ENCODE results near the gene SSBP3. TPM values are rescaled to one million over a fixed set of nuclear protein-coding genes. Genes with fewer than 3 reads are reported as not detected.

Gene SSBP3
- total RNA-seq, 1 donor from 2014 or later = 70.7 TPM

GRCh38 chr1:54364582-54364981 lies 41.6 kb downstream of the SSBP3 start:
- no peaks in the 10 kb centered on the region for H3K36me3 ChIP-seq
- H3K27ac ChIP-seq = no peak overlapping the region
- DNase-seq (ENCODE audit: extremely low spot score in 2 of 2) = no peak
- H3K9me3 ChIP-seq = no peaks in the 10 kb centered on the region
- no peak for TF ChIP-seq POLR2A (IDR thresholded peaks at IDR 0.05)
- TF ChIP-seq CTCF (IDR thresholded peaks at IDR 0.05) = no peak
- TF ChIP-seq POLR2AphosphoS5 (IDR thresholded peaks at IDR 0.05; ENCODE audit: insufficient read depth in 1 of 2, low read depth in 1 of 2) = no peak
- H3K4me3 ChIP-seq = no peak overlapping the region
- H3K27me3 ChIP-seq = no peaks in the 10 kb centered on the region
- intact Hi-C loops (cut with DNase I) = no loop called here
- peaks cover 44% of the 10 kb centered on the region for H3K4me1 ChIP-seq

DNA sequence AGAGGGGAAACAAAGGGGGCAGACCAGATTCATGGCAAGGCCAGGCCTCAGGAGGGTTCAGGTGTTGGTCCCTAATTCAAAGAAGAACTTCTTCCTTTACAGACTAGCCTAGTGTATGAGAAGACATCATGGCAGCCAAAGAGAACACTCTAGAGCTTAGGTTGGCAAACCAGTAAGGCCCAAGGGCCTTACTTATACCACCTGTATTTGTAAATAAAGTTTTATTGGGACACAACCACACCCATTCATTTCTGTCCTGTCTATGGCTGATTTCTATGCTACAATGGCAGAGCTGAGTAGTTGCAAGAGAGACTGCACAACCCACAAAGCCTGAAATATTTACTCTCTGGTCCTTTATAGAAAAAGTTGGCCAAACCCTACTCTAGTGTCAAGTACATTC lies 42.3 kb downstream of the SSBP3 start:
- no peaks in the 10 kb centered on the region for H3K36me3 ChIP-seq
- H3K4me3 ChIP-seq = no peak overlapping the region
- no peaks in the 10 kb centered on the region for H3K27me3 ChIP-seq
- intact Hi-C loops (cut with DNase I) = no loop called here
- no peaks in the 10 kb centered on the region for H3K9me3 ChIP-seq
- no peak for DNase-seq (ENCODE audit: extremely low spot score in 2 of 2)
- peaks cover 51% of the 10 kb centered on the region for H3K4me1 ChIP-seq
- no peak overlapping the region for H3K27ac ChIP-seq
- TF ChIP-seq CTCF (IDR thresholded peaks at IDR 0.05) (no peak), POLR2A (IDR thresholded peaks at IDR 0.05) (no peak), POLR2AphosphoS5 (IDR thresholded peaks at IDR 0.05; ENCODE audit: insufficient read depth in 1 of 2, low read depth in 1 of 2) (no peak)

- no peak for DNase-seq (ENCODE audit: extremely low spot score in 2 of 2)
- Histone ChIP-seq H3K36me3 (no peaks in the 10 kb centered on the region), H3K4me1 (peaks cover 61% of the 10 kb centered on the region), H3K27me3 (no peaks in the 10 kb centered on the region), H3K9me3 (no peaks in the 10 kb centered on the region), H3K4me3 (no peak overlapping the region), H3K27ac (peak overlapping the region; percentile 3)
- TF ChIP-seq POLR2A (IDR thresholded peaks at IDR 0.05) (no peak), POLR2AphosphoS5 (IDR thresholded peaks at IDR 0.05; ENCODE audit: insufficient read depth in 1 of 2, low read depth in 1 of 2) (no peak), CTCF (IDR thresholded peaks at IDR 0.05) (no peak)
- intact Hi-C loops (cut with DNase I) = no loop called here
Measured at GRCh38 chr1:54362881-54363340, 43.3 kb downstream of the SSBP3 start.

DNA sequence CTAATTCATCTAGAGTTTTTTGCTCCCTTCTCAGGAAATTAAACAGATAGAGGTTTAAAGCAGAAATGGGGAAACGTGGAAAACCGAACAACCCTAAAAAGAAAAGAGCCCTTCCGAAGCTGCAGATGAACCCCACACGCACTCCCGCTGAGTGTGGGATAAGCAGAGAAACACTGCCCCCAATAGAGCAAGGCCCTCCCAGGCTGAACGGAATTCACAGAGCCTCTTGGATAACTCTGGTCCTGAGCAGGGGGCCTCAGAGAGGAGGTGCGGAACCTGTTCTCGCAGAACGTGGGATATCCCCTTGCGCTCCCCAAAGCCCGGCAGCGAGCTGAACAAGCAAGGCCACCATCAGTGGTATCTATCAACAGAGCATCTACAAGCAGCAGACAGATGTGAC lies 44.9 kb downstream of the SSBP3 start:
- TF ChIP-seq CTCF (IDR thresholded peaks at IDR 0.05) (no peak), POLR2A (IDR thresholded peaks at IDR 0.05) (no peak), POLR2AphosphoS5 (IDR thresholded peaks at IDR 0.05; ENCODE audit: insufficient read depth in 1 of 2, low read depth in 1 of 2) (no peak)
- Histone ChIP-seq H3K36me3 (no peaks in the 10 kb centered on the region), H3K9me3 (no peaks in the 10 kb centered on the region), H3K27ac (no peak overlapping the region), H3K4me3 (no peak overlapping the region), H3K4me1 (peaks cover 77% of the 10 kb centered on the region), H3K27me3 (no peaks in the 10 kb centered on the region)
- intact Hi-C loops (cut with DNase I) = no loop called here
- no peak for DNase-seq (ENCODE audit: extremely low spot score in 2 of 2)

- peaks cover 81% of the 10 kb centered on the region for H3K4me1 ChIP-seq
- H3K9me3 ChIP-seq = no peaks in the 10 kb centered on the region
- intact Hi-C loops (cut with DNase I) = no loop called here
- no peak for DNase-seq (ENCODE audit: extremely low spot score in 2 of 2)
- no peak overlapping the region for H3K4me3 ChIP-seq
- no peaks in the 10 kb centered on the region for H3K27me3 ChIP-seq
- no peak overlapping the region for H3K27ac ChIP-seq
- TF ChIP-seq POLR2AphosphoS5 (IDR thresholded peaks at IDR 0.05; ENCODE audit: insufficient read depth in 1 of 2, low read depth in 1 of 2) (no peak), CTCF (IDR thresholded peaks at IDR 0.05) (no peak), POLR2A (IDR thresholded peaks at IDR 0.05) (no peak)
- no peaks in the 10 kb centered on the region for H3K36me3 ChIP-seq
Measured at GRCh38 chr1:54360165-54361005, 45.8 kb downstream of the SSBP3 start.
